K562 (cell line): Measurements from ENCODE around the gene MICAL1. TPM values are rescaled to one million over a fixed set of nuclear protein-coding genes. Genes with fewer than 3 reads are reported as not detected.

ENCODE experiments used
- ATAC-seq: fragments of 200-7000 bp; cut with Tn5 transposase; 3 replicates; pipeline ENCODE4 v1.9.1; 2020; ENCODE audit warnings: moderate library complexity
- BruUV-seq: library from RNA; stranded (reverse); fragments of 400-500 nt; replicated peaks from 2 replicates; lab custom pipeline; 2021; lab: Mats Ljungman, UMichigan
- CTCF ChIA-PET: fragments of 300-600 bp; formaldehyde crosslinking; extraction: SDS; loops from one replicate; lab custom pipeline; 2021; ENCODE audit warnings: low intra/inter-chr PET ratio; lab: Yijun Ruan, JAX
- POLR2A ChIA-PET: fragments of 300-600, 350-650 bp; sonication (Branson Sonifier 250); formaldehyde crosslinking; extraction: SDS; loops from one replicate; lab custom pipeline; 2021; ENCODE audit warnings: antibody characterized with exemption, inconsistent platforms; lab: Yijun Ruan, JAX
- DNase-seq, 4 experiments: peaks; one replicate each; pipeline versions ENCODE4 v3.0.0 to v3.0.0-alpha.2; 2011 to 2018; ENCODE audit warnings: low spot score in 3 of 4, mixed read lengths in 3 of 4; ENCODE audit errors: extremely low read depth in 1 of 4
- FAIRE-seq: peaks from 2 replicates; lab custom pipeline; 2011; peaks lifted over from hg19 to GRCh38; lab: Jason Lieb, UNC
- H2AFZ ChIP-seq: 2 replicates; pipeline ENCODE4 v1.6.0; 2011; ENCODE audit warnings: low read depth, low read length, control low read depth, inconsistent platforms
- H3K27ac ChIP-seq: fragments of 200-600 bp; 3 replicates; pipeline ENCODE4 v1.8.0; 2011; ENCODE audit warnings: low read depth, mild to moderate bottlenecking, control low read depth, inconsistent platforms, low read length, moderate library complexity, mixed read lengths; ENCODE audit errors: extremely low read depth
- H3K27me3 ChIP-seq, 2 experiments: fragments of 300-600 bp in 1 of 2; 2 replicates in 1 of 2; 3 replicates in 1 of 2; pipeline versions ENCODE4 v1.6.0 to v1.8.0; 2011; ENCODE audit warnings: inconsistent platforms in 2 of 2, low read length in 2 of 2, mild to moderate bottlenecking in 1 of 2, mixed read lengths in 1 of 2, moderate library complexity in 1 of 2; ENCODE audit not compliant: control insufficient read depth in 2 of 2, insufficient read depth in 2 of 2
- H3K36me3 ChIP-seq: fragments of 300-600 bp; 3 replicates; pipeline ENCODE4 v1.8.0; 2011; ENCODE audit warnings: mild to moderate bottlenecking, low read length, inconsistent platforms; ENCODE audit not compliant: control insufficient read depth, insufficient read depth
- H3K4me1 ChIP-seq, 2 experiments: fragments of 200-600 bp in 1 of 2; replicated peaks in 1 of 2; 2 replicates in 1 of 2; 3 replicates in 1 of 2; pipeline versions ENCODE4 v1.5.1 to v1.8.0; 2011; ENCODE audit warnings: inconsistent platforms in 2 of 2, low read length in 2 of 2, mild to moderate bottlenecking in 1 of 2, mixed read lengths in 1 of 2, moderate library complexity in 1 of 2; ENCODE audit not compliant: control insufficient read depth in 2 of 2, insufficient read depth in 2 of 2
- H3K4me2 ChIP-seq: 2 replicates; pipeline ENCODE4 v1.6.1; 2011; ENCODE audit warnings: low read length, control low read depth, inconsistent platforms, mixed read lengths; ENCODE audit not compliant: insufficient read depth
- H3K4me3 ChIP-seq: fragments of 200-600 bp; sonication (generic), shearing (Covaris generic); 2 replicates; pipeline ENCODE4 v1.5.1; 2016; ENCODE audit warnings: control low read depth, inconsistent platforms
- H3K79me2 ChIP-seq: fragments of 200-600 bp; 3 replicates; pipeline ENCODE4 v1.8.0; 2011; ENCODE audit warnings: low read length, inconsistent platforms; ENCODE audit not compliant: control insufficient read depth, insufficient read depth
- H3K9ac ChIP-seq, 2 experiments: 2 replicates each; pipeline versions ENCODE4 v1.6.0 to v1.6.1; 2011; ENCODE audit warnings: low read depth in 2 of 2, low read length in 2 of 2, control low read depth in 1 of 2, inconsistent platforms in 1 of 2, mild to moderate bottlenecking in 1 of 2, mixed read lengths in 1 of 2; ENCODE audit not compliant: insufficient read depth in 1 of 2
- H3K9me1 ChIP-seq: one replicate; pipeline ENCODE4 v1.6.0; 2011; ENCODE audit warnings: inconsistent platforms, mild to moderate bottlenecking, low read length, moderate library complexity; ENCODE audit not compliant: control insufficient read depth, insufficient read depth
- H3K9me3 ChIP-seq: replicated peaks from 2 replicates; pipeline ENCODE4 v1.5.1; 2011; ENCODE audit warnings: low read depth, low read length, inconsistent platforms; ENCODE audit not compliant: control insufficient read depth, insufficient read depth
- H4K20me1 ChIP-seq: replicated peaks from 2 replicates; pipeline ENCODE4 v1.6.1; 2011; ENCODE audit warnings: low read length, inconsistent platforms, mixed read lengths; ENCODE audit not compliant: control insufficient read depth, insufficient read depth
- BCLAF1 ChIP-seq, 2 experiments: fragments of 450-650 bp in 1 of 2; IDR thresholded peaks; 2 replicates each; pipeline ENCODE4 v1.6.1; 2011 to 2017; ENCODE audit warnings: low read depth in 2 of 2, antibody characterized with exemption in 1 of 2, borderline replicate concordance in 1 of 2, low read length in 1 of 2, mild to moderate bottlenecking in 1 of 2, mixed read lengths in 1 of 2; ENCODE audit not compliant: control insufficient read depth in 1 of 2
- BMI1 ChIP-seq: fragments of 150-350 bp; IDR thresholded peaks from 2 replicates; pipeline ENCODE4 v1.6.1; 2014; ENCODE audit warnings: low read length
- CEBPB ChIP-seq: fragments of 450-650 bp; IDR thresholded peaks from 2 replicates; pipeline ENCODE4 v1.6.1; 2016; ENCODE audit warnings: missing genetic modification characterization, missing compliant biosample characterization
- CREM ChIP-seq: IDR thresholded peaks from 2 replicates; pipeline ENCODE4 v1.6.1; 2014; ENCODE audit warnings: antibody characterized with exemption, low read depth
- ELF1 ChIP-seq: fragments of 200-800 bp; sonication (Bioruptor generic); IDR thresholded peaks from 2 replicates; pipeline ENCODE4 v1.6.1; 2016; ENCODE audit warnings: missing genetic modification characterization, missing compliant biosample characterization
- HMBOX1 ChIP-seq: sonication (generic); IDR thresholded peaks from 2 replicates; pipeline ENCODE4 v1.6.1; 2016
- MCM7 ChIP-seq, 2 experiments: fragments of 450-650 bp; IDR thresholded peaks; 2 replicates each; pipeline ENCODE4 v1.6.1; 2016 to 2018
- MTA2 ChIP-seq: fragments of 450-650 bp; IDR thresholded peaks from 2 replicates; pipeline ENCODE4 v1.6.1; 2016; ENCODE audit warnings: low read depth
- MXI1 ChIP-seq: IDR thresholded peaks from 2 replicates; pipeline ENCODE4 v1.6.1; 2011; ENCODE audit warnings: low read depth, mild to moderate bottlenecking, improper control_type of control experiment, low read length
- POLR3A ChIP-seq: IDR thresholded peaks from 2 replicates; pipeline ENCODE4 v1.6.1; 2011; ENCODE audit warnings: borderline replicate concordance, mild to moderate bottlenecking, moderate library complexity; ENCODE audit not compliant: insufficient read length, insufficient read depth; ENCODE audit errors: extremely low read depth
- TCFL5 ChIP-seq: fragments of 250-450 bp; sonication (Bioruptor Pico); conservative IDR thresholded peaks from 2 replicates; pipeline ENCODE4 v1.6.1; 2021; ENCODE audit warnings: mild to moderate bottlenecking, moderate library complexity, matching md5 sums
- USF1 ChIP-seq: sonication (generic); formaldehyde crosslinking; IDR thresholded peaks from 2 replicates; pipeline ENCODE4 v1.9.0; 2022; ENCODE audit warnings: mild to moderate bottlenecking, missing genetic modification reagents
- ZBTB34 ChIP-seq: fragments of 250-450 bp; sonication (Bioruptor Pico); IDR thresholded peaks from 2 replicates; pipeline ENCODE4 v1.8.0; 2021; ENCODE audit warnings: mild to moderate bottlenecking, moderate library complexity
- ZNF41 ChIP-seq: fragments of 250-450 bp; sonication (Bioruptor Pico); conservative IDR thresholded peaks from 2 replicates; pipeline ENCODE4 v1.4.0; 2020; ENCODE audit warnings: mild to moderate bottlenecking
- ZNF707 ChIP-seq: fragments of 250-450 bp; sonication (Bioruptor Pico); conservative IDR thresholded peaks from 2 replicates; pipeline ENCODE4 v1.8.0; 2022; ENCODE audit warnings: inconsistent platforms, mild to moderate bottlenecking, moderate library complexity
- WGBS: fragments of 100-300 bp; shearing (Covaris generic); methylation state at CpG from one replicate; pipeline ENCODE4 v1.1.6; 2016; ENCODE audit warnings: low coverage, mixed read lengths; ENCODE audit not compliant: insufficient coverage; ENCODE audit errors: missing lambda C conversion rate; 5-methylcytosine and 5-hydroxymethylcytosine counted together
- in situ Hi-C: fragments of 300-500 bp; cut with MboI; formaldehyde crosslinking; loops from 4 replicates; pipeline ENCODE4 v1.15.0; 2018; ENCODE audit warnings: inconsistent platforms, mixed read lengths
- intact Hi-C: fragments of 100-400 bp; cut with micrococcal nuclease; formaldehyde crosslinking; loops from 2 replicates; pipeline ENCODE4 v1.14.2; 2022
- polyA plus RNA-seq, 8 experiments: library from polyadenylated mRNA; depleted of rRNA in 4 of 8; stranded (reverse) in 5 of 8; unstranded in 3 of 8; fragments of >200 nt; fragmentation: Nextera tagmentation in 2 of 8; fragmentation: Illumina TruSeq in 1 of 8; extraction: Ambion mirVana in 2 of 8; extraction: Trizol in 1 of 8; gene quantifications; 2 replicates each; pipeline versions ENCODE4 v1.2.1 to v1.2.3, GENCODE V29; 2011 to 2014; ENCODE audit warnings: inconsistent platforms in 1 of 8, missing spikeins in 1 of 8
- total RNA-seq, 7 experiments: library from RNA; depleted of rRNA in 6 of 7; stranded (reverse); fragments of >200 nt in 6 of 7; fragmentation: Illumina TruSeq in 2 of 7; extraction: Trizol in 2 of 7; gene quantifications; 2 replicates each; pipeline versions ENCODE4 v1.2.1 to v1.2.3, GENCODE V29; 2011 to 2021; ENCODE audit warnings: low replicate concordance in 1 of 7

Gene MICAL1
- total and polyA plus RNA-seq, 9 of the 15 experiments (the other 6 are each of a cell fraction or from before 2014, with no cell fraction given): 0.07 to 15.2 (median 7.0) TPM

- H3K36me3 ChIP-seq: no peaks in the 10 kb centered on the region
- DNase-seq (no peak), ATAC-seq (peak; percentile 49; the same call in 1 of the 3 replicates)
- intact Hi-C loops: no loop called here
- H3K9me1 ChIP-seq: no peaks in the 10 kb centered on the region
- no TSS peak for BruUV-seq
- ChIA-PET CTCF (no interaction called here), POLR2A (interaction anchor here (0.6 to 1.7 kb wide), 5 partner anchors 8 to 451 kb away, joined by 3 to 6 read pairs (median 3); partner anchors contain the start of gene ZBTB24)
- WGBS: 41% methylated on average over 2 of the region's 2 CpGs
- no peaks in the 10 kb centered on the region for H3K79me2 ChIP-seq
- in situ Hi-C loops: no loop called here
- TF ChIP-seq ELF1 (no peak), ZBTB34 (CRISPR knock-in tag) (no peak), ZNF707 (CRISPR knock-in tag) (no peak), POLR3A (no peak), BMI1 (no peak), MTA2 (no peak), CEBPB (no peak), BCLAF1 (IDR thresholded peaks at IDR 0.05; ENCODE audit: borderline replicate concordance in 1 of 2, control insufficient read depth in 1 of 2, low read depth in 2 of 2, low read length in 1 of 2) (no peak), MXI1 (no peak), USF1 (CRISPR knock-in tag) (no peak), CREM (no peak), ZNF41 (CRISPR knock-in tag) (no peak), MCM7 (IDR thresholded peaks at IDR 0.05) (no peak), HMBOX1 (no peak), TCFL5 (CRISPR knock-in tag) (no peak)
- TF ChIP-seq, all 486 proteins: peak for 0
- H3K27ac ChIP-seq: peak overlapping the region; percentile 50; the same call in 1 of the 3 replicates
- no peak overlapping the region for H3K9ac ChIP-seq
- H2AFZ ChIP-seq: peak overlapping the region; percentile 91
- H3K9me3 ChIP-seq: no peaks in the 10 kb centered on the region
- no peak overlapping the region for H3K4me3 ChIP-seq
- no peaks in the 10 kb centered on the region for H4K20me1 ChIP-seq
- peaks cover 0 to 17% of the 10 kb centered on the region in 2 experiments; a peak in 3 of 5 replicates for H3K4me1 ChIP-seq
- peak overlapping the region; percentile 39; the same call in 1 of the 2 replicates for H3K4me2 ChIP-seq
- no peak for FAIRE-seq
- no peaks in the 10 kb centered on the region for H3K27me3 ChIP-seq
Measured at GRCh38 chr6:109490713-109491112, 35.1 kb upstream of the MICAL1 start.
